Keratinocyte (primary cell): Measurements from ENCODE around the gene RBSN.

Source experiments
- EZH2 ChIP-seq: IDR thresholded peaks from one replicate; pipeline ENCODE4 v1.6.1; 2012; ENCODE audit warnings: inconsistent platforms, mild to moderate bottlenecking, low read length, moderate library complexity
- TF ChIP-seq, protein P1 (sequence below), 3 experiments: IDR thresholded peaks in 1 of 3; conservative IDR thresholded peaks in 1 of 3; optimal IDR thresholded peaks in 1 of 3; 2 replicates in 2 of 3; 3 replicates in 1 of 3; pipeline versions ENCODE3 to v1.5.1; 2011; ENCODE audit warnings: low read length in 3 of 3, mild to moderate bottlenecking in 3 of 3, moderate library complexity in 2 of 3, control low read depth in 1 of 3, inconsistent platforms in 1 of 3; ENCODE audit not compliant: insufficient read depth in 2 of 3; ENCODE audit errors: extremely low read depth in 1 of 3

DNA sequence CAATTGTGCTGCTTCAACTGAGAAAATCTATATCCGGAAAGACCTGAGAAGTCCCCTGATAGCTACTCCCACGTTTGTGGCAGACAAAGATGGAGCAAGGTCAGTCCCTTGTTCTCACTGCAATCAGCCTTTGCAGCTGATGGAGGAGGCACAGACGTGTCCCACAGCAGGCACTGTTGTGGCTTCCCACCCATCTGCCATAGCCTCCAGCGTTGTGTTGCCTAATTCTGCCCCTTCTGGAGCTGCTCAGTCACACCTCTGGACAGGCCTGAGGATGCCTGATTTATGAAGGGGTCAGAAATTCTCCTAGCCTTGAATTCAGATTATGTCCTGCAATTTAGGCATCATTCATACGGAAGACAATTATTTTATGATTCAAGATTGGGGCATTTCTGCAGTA is 75.7 kb downstream of the RBSN start:
- TF ChIP-seq, protein P1, sequence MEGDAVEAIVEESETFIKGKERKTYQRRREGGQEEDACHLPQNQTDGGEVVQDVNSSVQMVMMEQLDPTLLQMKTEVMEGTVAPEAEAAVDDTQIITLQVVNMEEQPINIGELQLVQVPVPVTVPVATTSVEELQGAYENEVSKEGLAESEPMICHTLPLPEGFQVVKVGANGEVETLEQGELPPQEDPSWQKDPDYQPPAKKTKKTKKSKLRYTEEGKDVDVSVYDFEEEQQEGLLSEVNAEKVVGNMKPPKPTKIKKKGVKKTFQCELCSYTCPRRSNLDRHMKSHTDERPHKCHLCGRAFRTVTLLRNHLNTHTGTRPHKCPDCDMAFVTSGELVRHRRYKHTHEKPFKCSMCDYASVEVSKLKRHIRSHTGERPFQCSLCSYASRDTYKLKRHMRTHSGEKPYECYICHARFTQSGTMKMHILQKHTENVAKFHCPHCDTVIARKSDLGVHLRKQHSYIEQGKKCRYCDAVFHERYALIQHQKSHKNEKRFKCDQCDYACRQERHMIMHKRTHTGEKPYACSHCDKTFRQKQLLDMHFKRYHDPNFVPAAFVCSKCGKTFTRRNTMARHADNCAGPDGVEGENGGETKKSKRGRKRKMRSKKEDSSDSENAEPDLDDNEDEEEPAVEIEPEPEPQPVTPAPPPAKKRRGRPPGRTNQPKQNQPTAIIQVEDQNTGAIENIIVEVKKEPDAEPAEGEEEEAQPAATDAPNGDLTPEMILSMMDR (optimal IDR thresholded peaks at IDR 0.05 in 1 of 3, IDR thresholded peaks at IDR 0.05 in 1 of 3, conservative IDR thresholded peaks at IDR 0.05 in 1 of 3; ENCODE audit: extremely low read depth in 1 of 3, insufficient read depth in 2 of 3, low read length in 3 of 3), result no peak
- TF ChIP-seq EZH2, result no peak
